Measurements from ENCODE around the gene SHISA6. TPM values are rescaled to one million over a fixed set of nuclear protein-coding genes. Genes with fewer than 3 reads are reported as not detected.
A peak's percentile ranks its signal among the peaks of the same experiment; 100 is the strongest.
"Not testable (repeated sequence)": the region's sequence is repeated elsewhere in the genome, so short reads cannot be mapped to it uniquely, and the experiment has no call there.

The SHISA6 gene
- total RNA-seq, 2 donors from 2014 or later = 0.07 TPM; not detected in 1

GRCh38 chr17:11293480-11293879, 52.5 kb downstream of the SHISA6 start:
- no peak for TF ChIP-seq CTCF (IDR thresholded peaks at IDR 0.05)
- H3K27me3 ChIP-seq = no peaks in the 10 kb centered on the region
- H3K4me3 ChIP-seq = no peak overlapping the region
- H3K9me3 ChIP-seq = no peaks in the 10 kb centered on the region
- peak; percentile 28 for DNase-seq (ENCODE audit: low spot score)
- no peak overlapping the region for H3K27ac ChIP-seq
- no peaks in the 10 kb centered on the region for H3K4me1 ChIP-seq
- H3K36me3 ChIP-seq = no peaks in the 10 kb centered on the region

GRCh38 chr17:11294826-11295225, 53.8 kb downstream of the SHISA6 start:
- Histone ChIP-seq H3K4me3 (no peak overlapping the region), H3K27ac (no peak overlapping the region), H3K36me3 (no peaks in the 10 kb centered on the region), H3K9me3 (no peaks in the 10 kb centered on the region), H3K27me3 (no peaks in the 10 kb centered on the region), H3K4me1 (no peaks in the 10 kb centered on the region)
- peak; percentile 30 for DNase-seq (ENCODE audit: low spot score)
- no peak for TF ChIP-seq CTCF (IDR thresholded peaks at IDR 0.05)

- no peak overlapping the region for H3K4me3 ChIP-seq
- peak; percentile 19 to 41 for TF ChIP-seq CTCF (IDR thresholded peaks at IDR 0.05)
- no peak overlapping the region for H3K27ac ChIP-seq
- no peaks in the 10 kb centered on the region for H3K36me3 ChIP-seq
- H3K9me3 ChIP-seq = no peaks in the 10 kb centered on the region
- no peaks in the 10 kb centered on the region for H3K4me1 ChIP-seq
- no peaks in the 10 kb centered on the region for H3K27me3 ChIP-seq
- no peak for DNase-seq (ENCODE audit: low spot score)
These were observed 56.0 kb downstream of the SHISA6 start for GRCh38 chr17:11296994-11297393.

GRCh38 chr17:11298401-11298800, 57.4 kb downstream of the SHISA6 start:
- no peak for TF ChIP-seq CTCF (IDR thresholded peaks at IDR 0.05)
- Histone ChIP-seq H3K4me3 (no peak overlapping the region), H3K4me1 (no peaks in the 10 kb centered on the region), H3K36me3 (no peaks in the 10 kb centered on the region), H3K27me3 (no peaks in the 10 kb centered on the region), H3K27ac (no peak overlapping the region), H3K9me3 (no peaks in the 10 kb centered on the region)
- no peak for DNase-seq (ENCODE audit: low spot score)

- Histone ChIP-seq H3K36me3 (no peaks in the 10 kb centered on the region), H3K27ac (no peak overlapping the region), H3K27me3 (no peaks in the 10 kb centered on the region), H3K4me1 (no peaks in the 10 kb centered on the region), H3K4me3 (no peak overlapping the region), H3K9me3 (no peaks in the 10 kb centered on the region)
- peak; percentile 52 for DNase-seq (ENCODE audit: low spot score)
- TF ChIP-seq CTCF (IDR thresholded peaks at IDR 0.05) = no peak
These were observed 59.2 kb downstream of the SHISA6 start for GRCh38 chr17:11300201-11300600.

GRCh38 chr17:11300738-11301137, 59.7 kb downstream of the SHISA6 start:
- no peak overlapping the region for H3K4me3 ChIP-seq
- no peaks in the 10 kb centered on the region for H3K27me3 ChIP-seq
- no peaks in the 10 kb centered on the region for H3K36me3 ChIP-seq
- no peak overlapping the region for H3K27ac ChIP-seq
- no peak for TF ChIP-seq CTCF (IDR thresholded peaks at IDR 0.05)
- peak; percentile 34 for DNase-seq (ENCODE audit: low spot score)
- no peaks in the 10 kb centered on the region for H3K9me3 ChIP-seq
- no peaks in the 10 kb centered on the region for H3K4me1 ChIP-seq

- H3K36me3 ChIP-seq, H3K9me3 ChIP-seq, H3K4me1 ChIP-seq, H3K4me3 ChIP-seq, H3K27me3 ChIP-seq, H3K27ac ChIP-seq: not testable (repeated sequence)
- peak; percentile 40 for DNase-seq (ENCODE audit: low spot score)
These were observed 60.9 kb downstream of the SHISA6 start for GRCh38 chr17:11301874-11302273.
